Mucosa of descending colon (tissue), 3 donors: Measurements from ENCODE around the gene RAD51B. TPM values are rescaled to one million over a fixed set of nuclear protein-coding genes. Genes with fewer than 3 reads are reported as not detected.
A peak's percentile ranks its signal among the peaks of the same experiment; 100 is the strongest.

Experiments used
- ATAC-seq: fragments of 200-7000 bp; cut with Tn5 transposase; one replicate; pipeline ENCODE4 v1.9.1; 2020; ENCODE audit warnings: mild to moderate bottlenecking, moderate library complexity
- DNase-seq, 3 donors: peaks; one replicate each; pipeline ENCODE4 v3.0.0-alpha.2; 2020
- H3K36me3 ChIP-seq: fragments of 200-600 bp; one replicate; pipeline ENCODE4 v1.8.0; 2021; ENCODE audit warnings: low read depth, mild to moderate bottlenecking
- H3K4me1 ChIP-seq: fragments of 200-600 bp; one replicate; pipeline ENCODE4 v1.8.0; 2021; ENCODE audit warnings: low read depth, mild to moderate bottlenecking
- H3K4me3 ChIP-seq: fragments of 200-600 bp; one replicate; pipeline ENCODE4 v1.8.0; 2021; ENCODE audit warnings: mild to moderate bottlenecking
- H3K9me3 ChIP-seq: fragments of 200-600 bp; one replicate; pipeline ENCODE4 v1.8.0; 2021; ENCODE audit warnings: mild to moderate bottlenecking
- CTCF ChIP-seq: fragments of 200-600 bp; IDR thresholded peaks from one replicate; pipeline ENCODE4 v1.8.0; 2022; ENCODE audit warnings: antibody characterized with exemption, mild to moderate bottlenecking
- intact Hi-C, 2 donors: fragments of 100-400 bp; cut with DNase I in 1 of 2; cut with micrococcal nuclease in 1 of 2; formaldehyde crosslinking; loops; one replicate each; pipeline versions ENCODE4 v1.11.0 to v1.11.1; 2022; cut with DNase I, micrococcal nuclease
- total RNA-seq, 3 donors: library from RNA; stranded (reverse); fragmentation: NEBNext Ultra II Directional in 2 of 3; extraction: Animal tissue kit (Norgen Biotek cat#: 25700) in 2 of 3; gene quantifications; one replicate each; pipeline versions ENCODE4 v1.2.1 to v1.2.4, GENCODE V29; 2021 to 2023
- donor health status: DM: no; HTN: no; CAD: no; lungs with moderate emphysema.
- donor health status: DM: no; HTN: no; CAD: no.
- donor health status: DM: no; HTN: yes; CAD: no.

The RAD51B gene
- total RNA-seq, 3 donors from 2014 or later, result 15.8 to 23.3 (median 20.9) TPM

GRCh38 chr14:68248481-68249255 is 429.1 kb downstream of the RAD51B start:
- peak; percentile 24 for TF ChIP-seq CTCF
- intact Hi-C loops, result loop anchor here (5.0 to 10.0 kb wide), 3 partner anchors 306 to 566 kb away; partner anchors contain the start of gene ZFP36L1 (in 1 of the 2)
- ATAC-seq, result peak; percentile 70
- Histone ChIP-seq H3K4me1 (peaks cover 36% of the 10 kb centered on the region), H3K4me3 (no peak overlapping the region), H3K9me3 (no peaks in the 10 kb centered on the region), H3K36me3 (no peaks in the 10 kb centered on the region)
- DNase-seq, result peak in 2 of 3 donors; percentile 48 to 58

GRCh38 chr14:68249661-68250451 is 430.3 kb downstream of the RAD51B start:
- intact Hi-C loops, result loop anchor here (5.0 to 10.0 kb wide), 4 partner anchors 55 to 565 kb away; partner anchors contain the start of gene ZFP36L1 (in 1 of the 2)
- H3K4me3 ChIP-seq, result no peak overlapping the region
- ATAC-seq (no peak), DNase-seq (no peak)
- peaks cover 30% of the 10 kb centered on the region for H3K4me1 ChIP-seq
- H3K36me3 ChIP-seq, result no peaks in the 10 kb centered on the region
- no peaks in the 10 kb centered on the region for H3K9me3 ChIP-seq
- no peak for TF ChIP-seq CTCF

- H3K9me3 ChIP-seq, result no peaks in the 10 kb centered on the region
- no peak for TF ChIP-seq CTCF
- DNase-seq (no peak), ATAC-seq (no peak)
- intact Hi-C loops, result loop anchor here in 1 of 2 donors (10.0 kb wide), 2 partner anchors 54 to 564 kb away; no protein-coding TSS in a partner anchor
- peaks cover 24% of the 10 kb centered on the region for H3K4me1 ChIP-seq
- no peak overlapping the region for H3K4me3 ChIP-seq
- no peaks in the 10 kb centered on the region for H3K36me3 ChIP-seq
Observed at GRCh38 chr14:68250927-68251768, 431.6 kb downstream of the RAD51B start.

GRCh38 chr14:68251769-68252100 is 432.2 kb downstream of the RAD51B start:
- H3K9me3 ChIP-seq, result no peaks in the 10 kb centered on the region
- no peak overlapping the region for H3K4me3 ChIP-seq
- ATAC-seq (no peak), DNase-seq (no peak)
- H3K4me1 ChIP-seq, result peaks cover 19% of the 10 kb centered on the region
- intact Hi-C loops, result loop anchor here in 1 of 2 donors (10.0 kb wide), 2 partner anchors 53 to 563 kb away; no protein-coding TSS in a partner anchor
- no peak for TF ChIP-seq CTCF
- H3K36me3 ChIP-seq, result no peaks in the 10 kb centered on the region

- H3K4me3 ChIP-seq, result no peak overlapping the region
- no peaks in the 10 kb centered on the region for H3K36me3 ChIP-seq
- intact Hi-C loops, result loop anchor here in 1 of 2 donors (10.0 kb wide), 2 partner anchors 52 to 562 kb away; no protein-coding TSS in a partner anchor
- H3K9me3 ChIP-seq, result no peaks in the 10 kb centered on the region
- no peak for ATAC-seq
- TF ChIP-seq CTCF, result no peak
- no peak for DNase-seq
- peaks cover 5% of the 10 kb centered on the region for H3K4me1 ChIP-seq
Observed at GRCh38 chr14:68253160-68253780, 433.7 kb downstream of the RAD51B start.
